ACC112 (cell line): Measurements from ENCODE around the gene INHA.
A peak's percentile ranks its signal among the peaks of the same experiment; 100 is the strongest.

ENCODE experiments used
- H2AFZ ChIP-seq: fragments of 200-600 bp; sonication (generic); one replicate; pipeline ENCODE4 v1.6.0; 2017; ENCODE audit warnings: antibody characterized with exemption, low read length; ENCODE audit not compliant: unreplicated experiment
- H3K27ac ChIP-seq: fragments of 200-600 bp; sonication (generic); 2 replicates; pipeline ENCODE4 v1.5.1; 2014; ENCODE audit warnings: low read depth, mild to moderate bottlenecking, antibody characterized with exemption, low read length, moderate library complexity
- H3K27me3 ChIP-seq: fragments of 200-600 bp; sonication (generic); 2 replicates; pipeline ENCODE4 v1.6.1; 2014; ENCODE audit warnings: mild to moderate bottlenecking, antibody characterized with exemption, low read length, moderate library complexity, mixed read lengths; ENCODE audit not compliant: insufficient read depth
- H3K36me3 ChIP-seq: fragments of 200-600 bp; sonication (generic); 2 replicates; pipeline ENCODE4 v1.6.1; 2016; ENCODE audit warnings: mild to moderate bottlenecking, antibody characterized with exemption, low read length, moderate library complexity, mixed read lengths; ENCODE audit not compliant: insufficient read depth
- H3K4me1 ChIP-seq: fragments of 200-600 bp; sonication (generic); one replicate; pipeline ENCODE4 v1.6.1; 2016; ENCODE audit warnings: low read length, mixed read lengths; ENCODE audit not compliant: insufficient read depth, unreplicated experiment, control insufficient read depth
- H3K4me3 ChIP-seq: fragments of 200-600 bp; sonication (generic); 2 replicates; pipeline ENCODE4 v1.5.1; 2014; ENCODE audit warnings: mild to moderate bottlenecking, low read depth, low read length
- H3K79me2 ChIP-seq: fragments of 200-600 bp; sonication (generic); one replicate; pipeline ENCODE4 v1.6.0; 2016; ENCODE audit warnings: low read length; ENCODE audit not compliant: control insufficient read depth, unreplicated experiment, insufficient read depth

The INHA gene

DNA sequence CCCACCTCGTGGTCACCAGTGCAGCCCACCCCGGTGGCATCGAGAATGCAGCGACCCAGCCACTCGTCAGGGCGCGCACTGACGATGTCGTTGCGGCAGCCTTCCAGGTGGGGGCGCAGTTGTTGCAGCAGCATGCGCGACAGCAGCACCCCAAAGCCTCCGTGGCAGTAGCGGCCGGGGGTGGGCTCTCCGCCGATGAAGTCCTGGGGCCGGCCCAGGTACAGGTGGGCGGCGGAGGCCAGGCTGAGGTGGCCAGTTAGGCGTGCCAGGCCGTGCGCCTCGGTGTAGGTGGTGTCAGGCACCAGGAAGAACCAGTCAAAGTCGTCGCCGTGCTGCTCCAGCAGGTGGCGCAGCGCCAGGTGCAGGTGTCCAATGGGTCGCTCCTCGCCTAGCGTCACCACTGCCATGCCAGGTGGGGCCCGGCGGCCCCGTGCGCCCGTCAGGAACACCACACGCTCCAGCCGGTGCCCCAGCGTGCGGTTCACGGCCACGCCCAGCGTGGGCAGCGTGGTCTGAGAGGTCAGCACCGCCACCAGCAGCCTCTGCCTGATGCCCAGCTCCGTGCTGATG lies 30.4 kb upstream of the INHA start:
- peaks cover 8% of the 10 kb centered on the region for H3K4me1 ChIP-seq
- H3K4me3 ChIP-seq, result peak overlapping the region; percentile 79
- H3K27me3 ChIP-seq, result no peaks in the 10 kb centered on the region
- H3K36me3 ChIP-seq, result 0 out of 2 replicates have a peak, but pooled peaks cover 8% of the 10 kb centered on the region
- H3K27ac ChIP-seq, result no peak overlapping the region
- H2AFZ ChIP-seq, result no peak overlapping the region
- peaks cover 6% of the 10 kb centered on the region for H3K79me2 ChIP-seq

DNA sequence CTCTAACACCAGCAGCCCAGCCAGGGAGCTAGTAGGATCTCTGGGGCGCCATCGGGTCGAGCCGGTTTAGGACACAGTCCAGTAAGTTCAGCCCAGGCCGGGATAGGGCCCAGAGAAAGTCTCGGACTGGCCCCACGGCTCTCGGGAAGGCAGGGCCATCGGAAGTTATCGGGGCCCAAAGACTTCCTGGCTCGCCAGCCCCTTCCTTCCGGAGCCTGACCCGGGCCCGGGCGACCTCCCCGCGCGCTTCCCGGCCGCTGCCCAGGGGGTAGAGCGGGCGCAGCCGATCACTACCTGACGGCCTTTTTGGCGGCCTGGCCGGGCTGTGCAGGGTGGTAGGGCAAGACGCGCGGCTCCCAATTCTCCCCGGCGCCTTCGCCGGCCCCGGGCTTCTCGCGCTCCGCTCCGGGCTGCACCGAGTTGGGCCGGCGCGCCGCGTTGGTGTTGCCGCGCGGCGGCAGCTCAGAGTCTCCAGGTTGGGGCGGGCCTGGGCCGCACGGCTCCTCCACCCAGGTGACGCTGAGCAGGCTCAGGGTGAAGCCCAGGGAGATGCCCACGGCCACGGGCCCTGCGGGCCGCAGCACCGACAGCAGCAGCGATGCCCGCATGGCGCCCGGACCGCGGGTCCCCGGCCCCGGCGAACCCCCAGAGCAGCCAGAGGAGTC lies 29.0 kb upstream of the INHA start:
- peaks cover 8% of the 10 kb centered on the region for H3K4me1 ChIP-seq
- peak overlapping the region; percentile 53 for H3K27ac ChIP-seq
- peak overlapping the region; percentile 58 for H2AFZ ChIP-seq
- 0 out of 2 replicates have a peak, but pooled peaks cover 8% of the 10 kb centered on the region for H3K36me3 ChIP-seq
- H3K79me2 ChIP-seq, result peaks cover 6% of the 10 kb centered on the region
- peak overlapping the region; percentile 79 for H3K4me3 ChIP-seq
- no peaks in the 10 kb centered on the region for H3K27me3 ChIP-seq

GRCh38 chr2:219543596-219544358 lies 28.3 kb upstream of the INHA start, which contains the start of the genes CHPF and TMEM198:
TSS of gene CHPF (minus strand) at chr2:219543809. CDS start at chr2:219543538, 271 bp downstream.
TSS of gene TMEM198 (plus strand) at chr2:219544028. CDS start at chr2:219544728, 700 bp downstream.
- peak within 1 kb of the TSS; percentile 58 for H2AFZ ChIP-seq
- 0 out of 2 replicates have a peak, but pooled peaks cover 8% of the 10 kb centered on the region for H3K36me3 ChIP-seq
- H3K4me1 ChIP-seq, result peaks cover 8% of the 10 kb centered on the region
- peak within 1 kb of the TSS; percentile 79 for H3K4me3 ChIP-seq
- H3K27me3 ChIP-seq, result no peaks in the 10 kb centered on the region
- peak within 1 kb of the TSS; percentile 53 for H3K27ac ChIP-seq
- H3K79me2 ChIP-seq, result peaks cover 6% of the 10 kb centered on the region

DNA sequence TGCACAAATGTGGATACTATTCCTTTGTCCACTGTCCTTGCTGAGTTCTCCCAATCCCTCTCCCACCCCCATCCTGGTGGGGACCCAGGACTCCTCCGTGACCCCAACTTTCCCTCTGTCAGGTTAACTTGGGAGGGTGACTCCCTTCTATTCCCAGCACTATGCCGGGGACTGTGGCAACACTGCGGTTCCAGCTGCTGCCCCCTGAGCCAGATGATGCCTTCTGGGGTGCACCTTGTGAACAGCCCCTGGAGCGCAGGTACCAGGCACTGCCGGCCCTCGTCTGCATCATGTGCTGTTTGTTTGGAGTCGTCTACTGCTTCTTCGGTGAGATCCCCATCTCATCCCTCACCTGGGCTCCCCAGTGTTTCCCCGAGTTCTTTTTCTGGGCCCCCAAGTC lies 27.5 kb upstream of the INHA start:
- H3K79me2 ChIP-seq, result peaks cover 6% of the 10 kb centered on the region
- H3K4me3 ChIP-seq, result peak overlapping the region; percentile 79
- H3K36me3 ChIP-seq, result 0 out of 2 replicates have a peak, but pooled peaks cover 8% of the 10 kb centered on the region
- no peaks in the 10 kb centered on the region for H3K27me3 ChIP-seq
- no peak overlapping the region for H3K27ac ChIP-seq
- H2AFZ ChIP-seq, result peak overlapping the region; percentile 43
- H3K4me1 ChIP-seq, result peaks cover 8% of the 10 kb centered on the region

DNA sequence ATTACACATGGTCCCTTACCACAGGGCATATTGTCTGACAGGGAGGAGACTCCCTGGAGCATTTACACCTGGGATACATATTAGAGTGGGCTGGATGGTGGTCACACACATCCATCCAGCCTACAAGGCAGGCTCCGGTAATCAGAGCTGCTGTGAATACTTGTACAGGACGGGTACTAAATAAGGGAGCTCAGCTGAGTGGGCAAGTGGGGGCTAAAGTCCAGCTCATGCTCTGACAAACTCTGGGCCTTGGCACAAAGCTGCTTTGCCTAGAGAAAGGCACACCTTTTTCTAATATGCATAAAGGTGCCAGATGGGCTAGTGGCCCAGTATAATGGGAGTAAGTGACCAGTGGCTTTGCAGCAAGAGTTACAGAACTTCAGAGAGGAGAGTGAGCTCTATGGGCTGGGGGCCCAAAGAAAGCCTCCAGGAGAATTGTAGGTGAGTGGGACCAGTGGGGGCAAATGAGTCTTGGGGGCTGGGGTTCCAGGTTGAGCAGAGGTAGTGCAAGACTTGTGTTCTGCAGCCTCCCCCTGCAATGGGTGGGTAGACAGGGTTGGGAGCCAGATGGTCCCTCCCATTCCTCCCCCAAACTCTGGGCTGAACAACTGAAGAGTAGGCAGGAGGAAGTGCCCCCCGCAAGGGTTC lies 26.7 kb upstream of the INHA start:
- Histone ChIP-seq H3K4me3 (no peak overlapping the region), H3K27me3 (no peaks in the 10 kb centered on the region), H3K36me3 (0 out of 2 replicates have a peak, but pooled peaks cover 8% of the 10 kb centered on the region), H3K79me2 (peaks cover 6% of the 10 kb centered on the region), H2AFZ (no peak overlapping the region), H3K27ac (no peak overlapping the region), H3K4me1 (peaks cover 8% of the 10 kb centered on the region)

DNA sequence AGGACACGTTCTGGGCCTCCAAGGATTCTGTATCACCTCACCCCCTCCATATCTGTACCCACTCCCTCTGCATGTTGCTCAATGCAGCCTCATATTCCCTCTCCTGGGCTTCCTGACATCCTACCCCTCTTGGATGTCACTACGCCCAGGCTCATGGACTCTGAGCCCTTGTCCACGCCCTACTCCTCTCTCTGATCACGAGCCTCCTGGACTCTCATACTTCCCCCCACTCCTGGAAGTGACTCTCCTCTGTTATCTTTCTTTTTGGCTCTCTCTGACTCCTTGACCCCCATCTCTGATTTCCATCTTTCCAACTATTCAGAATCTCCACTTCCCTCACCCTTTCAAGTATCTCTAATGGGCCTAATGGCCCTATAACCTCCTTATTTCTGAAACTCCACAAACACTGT lies 26.2 kb upstream of the INHA start:
- no peak overlapping the region for H3K4me3 ChIP-seq
- peaks cover 6% of the 10 kb centered on the region for H3K79me2 ChIP-seq
- H3K4me1 ChIP-seq, result peaks cover 8% of the 10 kb centered on the region

GRCh38 chr2:219547621-219548020 lies 24.5 kb upstream of the INHA start:
- Histone ChIP-seq H3K4me3 (no peak overlapping the region), H3K27me3 (no peaks in the 10 kb centered on the region), H3K79me2 (peaks cover 1% of the 10 kb centered on the region), H2AFZ (no peak overlapping the region), H3K4me1 (peaks cover 6% of the 10 kb centered on the region), H3K27ac (no peak overlapping the region), H3K36me3 (no peaks in the 10 kb centered on the region)

More for the DNA sequence above, 26.2 kb upstream of the INHA start:
- Histone ChIP-seq H3K36me3 (0 out of 2 replicates have a peak, but pooled peaks cover 5% of the 10 kb centered on the region), H3K27me3 (no peaks in the 10 kb centered on the region), H2AFZ (no peak overlapping the region), H3K27ac (no peak overlapping the region)

GRCh38 chr2:219548990-219549389 lies 23.1 kb upstream of the INHA start:
- H3K79me2 ChIP-seq, result no peaks in the 10 kb centered on the region
- H3K27ac ChIP-seq, result no peak overlapping the region
- H3K36me3 ChIP-seq, result no peaks in the 10 kb centered on the region
- H3K27me3 ChIP-seq, result peaks cover 3% of the 10 kb centered on the region; the same call in 1 of the 2 replicates
- H2AFZ ChIP-seq, result no peak overlapping the region
- no peak overlapping the region for H3K4me3 ChIP-seq
- peaks cover 6% of the 10 kb centered on the region for H3K4me1 ChIP-seq

GRCh38 chr2:219549619-219550018 lies 22.5 kb upstream of the INHA start:
- H3K27me3 ChIP-seq, result peaks cover 3% of the 10 kb centered on the region; the same call in 1 of the 2 replicates
- H3K27ac ChIP-seq, result no peak overlapping the region
- no peaks in the 10 kb centered on the region for H3K79me2 ChIP-seq
- no peak overlapping the region for H2AFZ ChIP-seq
- no peaks in the 10 kb centered on the region for H3K36me3 ChIP-seq
- no peak overlapping the region for H3K4me3 ChIP-seq
- H3K4me1 ChIP-seq, result peaks cover 6% of the 10 kb centered on the region
